Hepatocyte (in vitro differentiated cells): ENCODE measurements around the gene TFEB.

Source experiments
- EZH2 ChIP-seq: fragments of 200-600 bp; sonication (generic); IDR thresholded peaks from 2 replicates; pipeline ENCODE4 v1.6.1; 2016; ENCODE audit warnings: antibody characterized with exemption, mild to moderate bottlenecking, borderline replicate concordance
- TF ChIP-seq, protein P1 (sequence below): fragments of 200-600 bp; sonication (generic); IDR thresholded peaks from 2 replicates; pipeline ENCODE4 v1.5.1; 2016; ENCODE audit warnings: antibody characterized with exemption, mild to moderate bottlenecking; ENCODE audit not compliant: poor library complexity

DNA sequence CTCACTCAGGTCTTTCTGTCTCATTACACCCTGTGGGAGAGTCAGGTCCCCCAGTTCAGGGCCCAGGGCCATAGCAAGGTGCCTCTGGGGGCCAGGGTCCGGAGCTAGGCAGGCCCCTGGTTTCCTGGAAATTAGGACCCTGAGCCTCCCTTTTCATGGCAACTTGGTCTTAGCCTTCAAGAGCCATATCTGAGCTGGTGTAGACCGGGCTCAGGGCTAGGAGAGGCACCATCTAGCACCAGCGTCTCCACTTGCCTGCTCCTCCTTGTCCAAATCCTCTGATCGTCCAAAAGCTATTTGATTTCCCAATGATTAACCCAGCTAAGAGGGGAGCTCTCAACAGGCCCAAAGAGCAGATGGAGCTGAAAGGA lies 91.5 kb downstream of the TFEB start:
- TF ChIP-seq, protein P1, sequence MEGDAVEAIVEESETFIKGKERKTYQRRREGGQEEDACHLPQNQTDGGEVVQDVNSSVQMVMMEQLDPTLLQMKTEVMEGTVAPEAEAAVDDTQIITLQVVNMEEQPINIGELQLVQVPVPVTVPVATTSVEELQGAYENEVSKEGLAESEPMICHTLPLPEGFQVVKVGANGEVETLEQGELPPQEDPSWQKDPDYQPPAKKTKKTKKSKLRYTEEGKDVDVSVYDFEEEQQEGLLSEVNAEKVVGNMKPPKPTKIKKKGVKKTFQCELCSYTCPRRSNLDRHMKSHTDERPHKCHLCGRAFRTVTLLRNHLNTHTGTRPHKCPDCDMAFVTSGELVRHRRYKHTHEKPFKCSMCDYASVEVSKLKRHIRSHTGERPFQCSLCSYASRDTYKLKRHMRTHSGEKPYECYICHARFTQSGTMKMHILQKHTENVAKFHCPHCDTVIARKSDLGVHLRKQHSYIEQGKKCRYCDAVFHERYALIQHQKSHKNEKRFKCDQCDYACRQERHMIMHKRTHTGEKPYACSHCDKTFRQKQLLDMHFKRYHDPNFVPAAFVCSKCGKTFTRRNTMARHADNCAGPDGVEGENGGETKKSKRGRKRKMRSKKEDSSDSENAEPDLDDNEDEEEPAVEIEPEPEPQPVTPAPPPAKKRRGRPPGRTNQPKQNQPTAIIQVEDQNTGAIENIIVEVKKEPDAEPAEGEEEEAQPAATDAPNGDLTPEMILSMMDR = no peak
- no peak for TF ChIP-seq EZH2
